Hepatocyte (in vitro differentiated cells): Measurements from ENCODE around the gene CACFD1.

Source experiments
- EZH2phosphoT487 ChIP-seq: fragments of 200-600 bp; sonication (generic); IDR thresholded peaks from one replicate; pipeline ENCODE4 v1.6.1; 2018; ENCODE audit warnings: antibody characterized with exemption, mild to moderate bottlenecking, low read depth, moderate library complexity; ENCODE audit not compliant: unreplicated experiment, severe bottlenecking
- TF ChIP-seq, protein P1 (sequence below): fragments of 200-600 bp; sonication (generic); IDR thresholded peaks from 2 replicates; pipeline ENCODE4 v1.5.1; 2016; ENCODE audit warnings: antibody characterized with exemption, mild to moderate bottlenecking; ENCODE audit not compliant: poor library complexity

DNA sequence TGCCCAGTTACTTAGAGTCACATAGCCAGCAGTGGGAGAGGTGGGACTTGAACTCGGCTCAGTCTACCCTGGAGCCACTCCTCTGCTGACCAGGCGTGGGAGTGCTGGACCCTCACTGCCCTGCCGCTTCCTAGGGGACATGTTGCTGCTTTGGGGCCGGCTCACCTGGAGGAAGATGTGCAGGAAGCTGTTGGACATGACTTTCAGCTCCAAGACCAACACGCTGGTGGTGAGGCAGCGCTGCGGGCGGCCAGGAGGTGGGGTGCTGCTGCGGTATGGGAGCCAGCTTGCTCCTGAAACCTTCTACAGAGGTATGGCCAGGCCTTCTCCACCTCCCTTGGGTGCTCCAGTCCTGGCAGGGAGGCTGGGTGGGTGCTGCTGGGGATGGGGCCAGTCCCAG, 3.4 kb upstream of the CACFD1 start:
- TF ChIP-seq, protein P1, sequence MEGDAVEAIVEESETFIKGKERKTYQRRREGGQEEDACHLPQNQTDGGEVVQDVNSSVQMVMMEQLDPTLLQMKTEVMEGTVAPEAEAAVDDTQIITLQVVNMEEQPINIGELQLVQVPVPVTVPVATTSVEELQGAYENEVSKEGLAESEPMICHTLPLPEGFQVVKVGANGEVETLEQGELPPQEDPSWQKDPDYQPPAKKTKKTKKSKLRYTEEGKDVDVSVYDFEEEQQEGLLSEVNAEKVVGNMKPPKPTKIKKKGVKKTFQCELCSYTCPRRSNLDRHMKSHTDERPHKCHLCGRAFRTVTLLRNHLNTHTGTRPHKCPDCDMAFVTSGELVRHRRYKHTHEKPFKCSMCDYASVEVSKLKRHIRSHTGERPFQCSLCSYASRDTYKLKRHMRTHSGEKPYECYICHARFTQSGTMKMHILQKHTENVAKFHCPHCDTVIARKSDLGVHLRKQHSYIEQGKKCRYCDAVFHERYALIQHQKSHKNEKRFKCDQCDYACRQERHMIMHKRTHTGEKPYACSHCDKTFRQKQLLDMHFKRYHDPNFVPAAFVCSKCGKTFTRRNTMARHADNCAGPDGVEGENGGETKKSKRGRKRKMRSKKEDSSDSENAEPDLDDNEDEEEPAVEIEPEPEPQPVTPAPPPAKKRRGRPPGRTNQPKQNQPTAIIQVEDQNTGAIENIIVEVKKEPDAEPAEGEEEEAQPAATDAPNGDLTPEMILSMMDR = no peak
- no peak for TF ChIP-seq EZH2phosphoT487
